Fibroblast of mammary gland (primary cell): Measurements from ENCODE around the gene DIP2A.

Experiments
- DNase-seq: peaks from one replicate; pipeline ENCODE4 v3.0.0-alpha.2; 2010; ENCODE audit warnings: low read depth
- H3K4me3 ChIP-seq: 2 replicates; pipeline ENCODE4 v1.5.1; 2011; ENCODE audit warnings: low read depth, mild to moderate bottlenecking, low read length, moderate library complexity; ENCODE audit not compliant: control insufficient read depth
- TF ChIP-seq, protein P1 (sequence below): conservative IDR thresholded peaks from 2 replicates; pipeline ENCODE4 v1.5.1; 2011; ENCODE audit warnings: low read depth, low read length, inconsistent platforms; ENCODE audit not compliant: control insufficient read depth, insufficient read depth

The DIP2A gene

DNA sequence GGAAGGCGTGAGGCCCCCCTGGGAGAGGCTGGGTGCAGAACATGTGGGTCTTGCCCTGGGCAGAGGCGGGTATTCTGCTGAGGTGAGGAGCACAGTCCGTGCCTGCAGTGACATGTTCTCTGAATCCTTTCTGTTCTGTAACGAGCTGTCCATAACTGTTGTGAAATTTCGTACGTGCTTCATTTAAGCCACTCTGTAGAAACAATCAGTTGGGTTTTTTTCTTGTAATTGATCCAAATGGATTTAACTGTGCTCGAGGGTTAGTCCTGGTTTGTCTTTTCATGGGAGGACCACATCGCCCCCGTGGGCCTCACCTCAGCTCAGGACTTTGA lies 45.4 kb upstream of the DIP2A start:
- TF ChIP-seq, protein P1, sequence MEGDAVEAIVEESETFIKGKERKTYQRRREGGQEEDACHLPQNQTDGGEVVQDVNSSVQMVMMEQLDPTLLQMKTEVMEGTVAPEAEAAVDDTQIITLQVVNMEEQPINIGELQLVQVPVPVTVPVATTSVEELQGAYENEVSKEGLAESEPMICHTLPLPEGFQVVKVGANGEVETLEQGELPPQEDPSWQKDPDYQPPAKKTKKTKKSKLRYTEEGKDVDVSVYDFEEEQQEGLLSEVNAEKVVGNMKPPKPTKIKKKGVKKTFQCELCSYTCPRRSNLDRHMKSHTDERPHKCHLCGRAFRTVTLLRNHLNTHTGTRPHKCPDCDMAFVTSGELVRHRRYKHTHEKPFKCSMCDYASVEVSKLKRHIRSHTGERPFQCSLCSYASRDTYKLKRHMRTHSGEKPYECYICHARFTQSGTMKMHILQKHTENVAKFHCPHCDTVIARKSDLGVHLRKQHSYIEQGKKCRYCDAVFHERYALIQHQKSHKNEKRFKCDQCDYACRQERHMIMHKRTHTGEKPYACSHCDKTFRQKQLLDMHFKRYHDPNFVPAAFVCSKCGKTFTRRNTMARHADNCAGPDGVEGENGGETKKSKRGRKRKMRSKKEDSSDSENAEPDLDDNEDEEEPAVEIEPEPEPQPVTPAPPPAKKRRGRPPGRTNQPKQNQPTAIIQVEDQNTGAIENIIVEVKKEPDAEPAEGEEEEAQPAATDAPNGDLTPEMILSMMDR, result no peak
- H3K4me3 ChIP-seq, result no peak overlapping the region
- no peak for DNase-seq

DNA sequence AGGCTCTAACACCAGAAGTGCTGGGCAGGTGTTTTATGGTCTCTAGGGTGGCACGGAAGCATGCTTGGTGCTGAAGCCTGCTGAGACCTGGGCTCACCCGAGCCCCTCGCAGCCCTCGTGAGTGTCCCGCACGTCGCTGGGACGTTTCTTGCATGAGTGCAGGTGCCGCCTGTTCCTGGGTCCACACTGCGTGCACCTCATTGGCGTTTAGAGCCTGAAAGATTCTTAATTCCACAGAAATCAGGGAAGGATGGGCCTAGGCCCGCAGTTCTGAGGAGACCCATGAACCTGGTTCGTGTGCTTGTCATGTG lies 43.8 kb upstream of the DIP2A start:
- TF ChIP-seq, protein P1, result no peak
- no peak overlapping the region for H3K4me3 ChIP-seq
- no peak for DNase-seq

DNA sequence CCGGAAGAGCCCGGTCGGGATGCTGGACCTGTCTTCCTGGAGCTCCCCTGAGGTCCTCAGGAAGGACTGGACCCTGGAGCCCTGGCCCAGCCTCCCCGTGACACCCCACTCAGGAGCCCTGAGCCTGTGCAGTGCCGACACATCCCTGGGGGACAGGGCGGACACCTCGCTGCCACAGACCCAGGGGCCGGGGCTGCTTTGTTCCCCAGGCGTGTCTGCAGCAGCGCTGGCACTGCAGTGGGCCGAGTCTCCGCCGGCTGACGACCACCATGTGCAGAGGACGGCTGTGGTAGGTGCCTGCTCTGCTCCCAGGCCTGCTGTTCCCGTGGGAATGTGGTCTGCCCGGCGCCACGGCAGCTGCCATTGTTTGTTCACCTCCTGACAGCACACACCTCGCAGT lies 42.1 kb upstream of the DIP2A start:
- no peak overlapping the region for H3K4me3 ChIP-seq
- no peak for DNase-seq
- TF ChIP-seq, protein P1, result no peak

DNA sequence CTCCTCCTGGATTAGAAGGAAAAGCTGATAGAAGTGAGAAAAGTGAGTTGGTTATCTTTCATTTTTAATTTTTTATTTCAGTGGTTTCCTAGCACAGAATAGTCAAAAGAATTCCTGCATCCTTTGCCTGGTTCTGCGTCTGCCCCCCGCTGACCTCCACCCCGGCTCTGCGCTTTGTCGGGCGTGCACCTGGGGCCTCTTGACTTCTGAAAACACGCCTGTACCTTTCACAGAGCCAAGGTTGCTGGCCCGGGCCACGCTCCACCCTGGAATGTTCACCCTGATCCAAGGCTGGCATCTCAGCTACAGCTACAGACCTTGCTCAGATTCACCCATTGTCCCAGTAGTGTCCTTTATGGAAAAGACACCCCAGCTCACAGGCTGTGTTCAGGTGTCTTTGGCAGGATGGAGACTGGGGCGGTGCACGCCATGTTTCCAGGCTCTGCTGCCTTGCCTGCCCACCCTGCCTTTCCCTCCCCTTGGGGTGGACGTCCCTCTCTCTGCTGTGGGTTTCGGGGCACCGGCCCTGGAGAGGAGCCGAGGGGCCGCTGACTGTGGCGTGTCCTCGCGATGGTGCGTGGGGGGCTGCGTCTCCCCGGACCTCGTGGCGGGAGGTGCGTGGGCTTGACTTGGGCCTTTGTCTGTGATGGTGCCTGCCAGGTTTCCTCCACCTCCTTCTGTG lies 40.3 kb upstream of the DIP2A start:
- no peak overlapping the region for H3K4me3 ChIP-seq
- no peak for DNase-seq
- TF ChIP-seq, protein P1, result no peak

DNA sequence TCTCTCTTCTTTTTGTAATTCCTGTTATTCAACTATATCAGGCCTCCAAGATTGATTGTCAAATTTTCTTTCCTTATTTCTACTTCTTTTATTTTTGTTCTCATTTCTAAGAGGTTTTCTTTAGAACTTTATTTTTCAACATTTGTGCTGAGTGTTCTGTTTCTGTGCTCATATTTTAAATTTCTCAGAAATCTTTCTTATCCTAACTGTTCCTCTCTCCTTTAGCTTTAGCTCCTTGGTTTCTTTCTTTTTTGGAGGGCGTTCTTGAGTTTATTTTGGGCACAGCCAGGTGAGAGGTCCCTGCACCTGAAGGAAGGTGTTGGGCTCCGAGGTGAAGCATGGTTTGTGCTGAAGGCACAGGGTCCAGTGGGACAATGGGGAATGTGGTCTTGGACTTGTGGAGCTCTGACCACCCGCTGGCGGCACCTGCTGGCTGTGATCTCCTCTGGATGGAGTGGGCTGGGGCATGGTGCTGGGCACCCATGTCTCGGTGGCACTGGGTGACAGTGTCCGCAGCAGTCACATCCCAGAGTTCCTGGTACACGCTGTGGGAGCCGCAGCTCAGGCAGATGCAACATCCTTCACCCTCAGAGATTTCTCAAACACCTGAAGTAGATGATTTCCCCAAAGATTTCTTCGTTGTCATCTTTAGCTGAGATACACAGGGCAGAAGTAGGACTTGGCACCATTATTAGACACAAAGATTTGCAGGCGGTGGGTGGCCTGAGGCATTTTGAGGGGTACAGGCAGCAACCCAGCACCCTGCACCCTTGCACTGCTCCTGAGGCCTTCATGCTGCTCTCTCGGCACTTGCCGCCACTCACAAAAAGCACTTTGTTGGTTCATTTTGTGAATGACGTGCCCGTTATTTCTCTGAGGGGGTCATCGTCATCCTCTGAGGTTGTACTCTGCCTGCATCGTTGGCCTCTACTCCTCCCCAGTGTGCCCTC lies 38.2 kb upstream of the DIP2A start:
- no peak for DNase-seq
- TF ChIP-seq, protein P1, result no peak
- H3K4me3 ChIP-seq, result no peak overlapping the region

DNA sequence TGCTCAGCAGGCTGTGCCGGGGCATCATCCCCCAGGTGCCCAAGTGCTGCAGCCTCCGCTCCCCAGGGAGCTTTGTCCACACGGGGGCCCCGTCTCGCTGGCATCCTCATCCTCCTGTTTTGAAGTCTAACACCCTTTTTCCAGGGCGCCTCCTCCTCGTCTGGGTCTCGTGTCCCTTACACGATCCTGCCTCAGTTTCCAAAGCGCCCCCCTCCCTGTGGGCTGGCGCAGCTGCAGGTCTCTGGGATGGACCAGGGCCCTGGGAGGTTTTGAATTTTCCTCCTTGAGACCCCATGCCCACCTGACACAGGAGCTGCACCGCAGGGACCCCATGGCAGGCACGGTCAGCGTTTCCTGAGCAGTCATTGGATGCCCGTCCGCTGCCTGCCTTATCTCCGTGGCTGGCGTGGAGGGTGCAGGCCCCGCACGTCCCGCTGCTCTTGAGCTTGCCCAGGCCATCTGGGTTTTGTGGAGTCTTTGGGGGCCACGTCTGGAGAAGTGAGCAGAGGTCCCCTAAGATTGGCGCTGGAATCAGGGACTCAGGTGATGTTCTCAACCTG lies 37.4 kb upstream of the DIP2A start:
- TF ChIP-seq, protein P1, result no peak
- no peak for DNase-seq
- H3K4me3 ChIP-seq, result no peak overlapping the region
